PFSK-1 (cell line): ENCODE data around the gene SUPT3H.

ENCODE experiments used
- FOXP2 ChIP-seq: optimal IDR thresholded peaks from 2 replicates; pipeline ENCODE3; 2011; ENCODE audit warnings: borderline replicate concordance, control low read depth, inconsistent platforms; ENCODE audit not compliant: insufficient read depth; ENCODE audit errors: extremely low read length, extremely low read depth
- POLR2AphosphoS5 ChIP-seq: IDR thresholded peaks from 2 replicates; pipeline ENCODE4 v1.6.1; 2012; ENCODE audit warnings: low read depth, mild to moderate bottlenecking, control low read depth, low read length, moderate library complexity
- SIN3A ChIP-seq: IDR thresholded peaks from 2 replicates; pipeline ENCODE4 v1.6.1; 2012; ENCODE audit warnings: mild to moderate bottlenecking, low read length, moderate library complexity, borderline replicate concordance; ENCODE audit not compliant: insufficient read depth
- TAF1 ChIP-seq: IDR thresholded peaks from 2 replicates; pipeline ENCODE4 v1.6.1; 2012; ENCODE audit warnings: low read length, control low read depth, borderline replicate concordance; ENCODE audit not compliant: insufficient read depth
- TF ChIP-seq, protein P1 (sequence below), 2 experiments: IDR thresholded peaks; 2 replicates each; pipeline versions ENCODE4 v1.6.1 to v1.8.0; 2011 to 2012; ENCODE audit warnings: low read depth in 2 of 2, low read length in 2 of 2, control low read depth in 1 of 2, inconsistent platforms in 1 of 2, mild to moderate bottlenecking in 1 of 2, moderate library complexity in 1 of 2; ENCODE audit not compliant: insufficient read depth in 1 of 2

SUPT3H gene

DNA sequence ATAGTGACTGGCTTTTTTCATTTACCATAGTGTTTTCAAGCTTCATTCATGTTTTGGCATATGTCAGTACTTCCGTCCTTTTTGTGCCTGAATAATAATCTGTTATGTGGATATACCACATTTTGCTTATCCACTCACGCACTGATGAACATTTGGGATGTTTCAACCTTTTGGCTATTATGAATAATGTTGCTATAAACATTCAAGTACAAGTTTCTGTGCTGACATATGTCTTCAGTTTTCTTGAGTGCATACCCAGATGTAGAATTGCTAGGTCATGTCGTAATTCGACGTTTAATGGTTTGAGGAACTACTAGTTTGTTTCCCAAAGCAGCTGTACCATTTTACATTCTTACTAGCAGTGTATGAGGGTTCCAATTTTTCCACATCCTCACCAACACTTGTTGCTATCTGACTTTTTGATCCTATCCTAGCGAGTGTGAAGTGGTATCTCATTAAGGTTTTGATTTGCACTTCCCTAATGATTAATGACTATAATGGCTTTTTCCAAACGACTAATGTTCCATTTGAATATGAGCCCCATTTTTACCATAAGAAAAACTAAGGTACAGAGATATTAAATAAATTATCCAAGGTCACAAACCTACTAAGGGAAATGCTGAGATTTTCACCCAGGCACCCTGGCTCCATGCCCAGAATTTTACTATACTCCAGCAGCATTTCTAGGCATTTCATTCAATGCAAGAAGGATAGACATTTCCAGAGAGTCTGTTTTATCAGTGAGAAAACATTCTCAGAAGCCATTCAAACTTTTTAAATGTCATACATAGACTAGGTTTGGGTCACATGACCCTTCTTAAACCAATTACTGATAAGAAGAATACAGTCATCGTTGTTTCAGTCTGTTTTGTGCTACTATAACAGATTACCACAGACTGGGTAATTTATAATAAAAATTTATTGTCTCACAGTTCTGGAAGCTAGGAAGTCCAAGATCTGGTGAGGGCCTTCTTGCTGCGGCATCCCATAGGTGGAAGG is 120.7 kb downstream of the SUPT3H start:
- TF ChIP-seq POLR2AphosphoS5: no peak
- TF ChIP-seq TAF1: no peak
- TF ChIP-seq FOXP2: no peak
- TF ChIP-seq SIN3A: no peak
- TF ChIP-seq, protein P1, sequence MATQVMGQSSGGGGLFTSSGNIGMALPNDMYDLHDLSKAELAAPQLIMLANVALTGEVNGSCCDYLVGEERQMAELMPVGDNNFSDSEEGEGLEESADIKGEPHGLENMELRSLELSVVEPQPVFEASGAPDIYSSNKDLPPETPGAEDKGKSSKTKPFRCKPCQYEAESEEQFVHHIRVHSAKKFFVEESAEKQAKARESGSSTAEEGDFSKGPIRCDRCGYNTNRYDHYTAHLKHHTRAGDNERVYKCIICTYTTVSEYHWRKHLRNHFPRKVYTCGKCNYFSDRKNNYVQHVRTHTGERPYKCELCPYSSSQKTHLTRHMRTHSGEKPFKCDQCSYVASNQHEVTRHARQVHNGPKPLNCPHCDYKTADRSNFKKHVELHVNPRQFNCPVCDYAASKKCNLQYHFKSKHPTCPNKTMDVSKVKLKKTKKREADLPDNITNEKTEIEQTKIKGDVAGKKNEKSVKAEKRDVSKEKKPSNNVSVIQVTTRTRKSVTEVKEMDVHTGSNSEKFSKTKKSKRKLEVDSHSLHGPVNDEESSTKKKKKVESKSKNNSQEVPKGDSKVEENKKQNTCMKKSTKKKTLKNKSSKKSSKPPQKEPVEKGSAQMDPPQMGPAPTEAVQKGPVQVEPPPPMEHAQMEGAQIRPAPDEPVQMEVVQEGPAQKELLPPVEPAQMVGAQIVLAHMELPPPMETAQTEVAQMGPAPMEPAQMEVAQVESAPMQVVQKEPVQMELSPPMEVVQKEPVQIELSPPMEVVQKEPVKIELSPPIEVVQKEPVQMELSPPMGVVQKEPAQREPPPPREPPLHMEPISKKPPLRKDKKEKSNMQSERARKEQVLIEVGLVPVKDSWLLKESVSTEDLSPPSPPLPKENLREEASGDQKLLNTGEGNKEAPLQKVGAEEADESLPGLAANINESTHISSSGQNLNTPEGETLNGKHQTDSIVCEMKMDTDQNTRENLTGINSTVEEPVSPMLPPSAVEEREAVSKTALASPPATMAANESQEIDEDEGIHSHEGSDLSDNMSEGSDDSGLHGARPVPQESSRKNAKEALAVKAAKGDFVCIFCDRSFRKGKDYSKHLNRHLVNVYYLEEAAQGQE (IDR thresholded peaks at IDR 0.05; ENCODE audit: insufficient read depth in 1 of 2, low read depth in 2 of 2, low read length in 2 of 2): no peak

DNA sequence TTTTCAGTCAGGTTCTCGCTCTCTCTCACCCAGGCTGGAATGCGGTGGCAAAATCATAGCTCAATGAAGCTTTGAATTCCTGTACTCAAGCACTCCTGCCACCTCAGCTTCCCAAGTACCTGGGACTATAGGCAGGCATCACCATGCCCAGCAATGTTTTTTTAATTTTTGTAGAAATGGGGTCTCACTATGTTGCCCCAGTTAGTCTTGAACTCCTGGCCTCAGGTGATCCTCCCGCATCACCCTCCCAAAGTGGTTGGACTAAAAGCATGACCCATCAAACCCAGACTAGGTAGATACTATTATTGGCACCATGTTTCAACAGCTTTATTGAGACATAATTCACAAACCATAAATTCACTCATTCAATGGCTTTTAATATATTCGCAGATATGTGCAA is 122.3 kb downstream of the SUPT3H start:
- no peak for TF ChIP-seq TAF1
- TF ChIP-seq, protein P1 (IDR thresholded peaks at IDR 0.05; ENCODE audit: insufficient read depth in 1 of 2, low read depth in 2 of 2, low read length in 2 of 2): no peak
- no peak for TF ChIP-seq SIN3A
- TF ChIP-seq FOXP2: no peak
- TF ChIP-seq POLR2AphosphoS5: no peak

DNA sequence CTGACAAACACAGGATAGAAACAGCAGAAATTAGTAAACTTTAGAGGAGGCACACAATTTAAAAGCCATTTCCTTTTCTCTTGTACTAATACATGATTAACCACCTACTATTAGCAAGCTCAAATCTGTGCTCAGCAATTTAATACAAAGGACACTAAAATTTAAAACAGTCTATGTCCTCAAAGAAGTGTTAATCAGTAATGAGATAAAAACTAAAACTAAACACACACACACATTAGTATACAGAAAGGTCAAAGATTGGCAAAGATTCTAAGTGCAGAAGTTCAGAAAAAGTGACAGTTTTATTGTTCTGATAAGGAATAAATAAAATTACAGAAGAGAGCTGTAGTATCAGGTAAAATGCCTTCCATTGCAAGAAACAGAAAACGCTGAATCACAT is 123.5 kb downstream of the SUPT3H start:
- TF ChIP-seq, protein P1 (IDR thresholded peaks at IDR 0.05; ENCODE audit: insufficient read depth in 1 of 2, low read depth in 2 of 2, low read length in 2 of 2): no peak
- TF ChIP-seq SIN3A: no peak
- TF ChIP-seq FOXP2: no peak
- no peak for TF ChIP-seq POLR2AphosphoS5
- TF ChIP-seq TAF1: no peak

DNA sequence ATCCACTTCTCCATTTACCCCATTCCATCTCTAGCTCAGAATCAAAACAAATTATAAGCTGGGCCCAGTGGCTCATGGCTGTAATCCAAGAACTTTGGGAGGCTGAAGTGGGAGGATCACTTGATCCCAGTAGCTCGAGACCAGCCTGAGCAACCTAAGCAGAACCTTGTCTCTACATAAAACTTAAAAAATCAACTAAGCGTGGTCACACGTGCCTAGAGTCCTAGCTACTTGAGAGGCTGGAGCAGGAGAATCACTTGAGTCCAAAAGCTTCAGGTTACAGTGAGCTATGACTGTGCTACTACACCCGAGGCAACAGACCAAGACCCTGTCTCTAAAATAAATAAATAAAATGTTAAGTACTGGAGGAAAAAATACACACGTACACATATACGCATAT is 124.3 kb downstream of the SUPT3H start:
- no peak for TF ChIP-seq SIN3A
- TF ChIP-seq POLR2AphosphoS5: no peak
- no peak for TF ChIP-seq FOXP2
- TF ChIP-seq TAF1: no peak
- TF ChIP-seq, protein P1 (IDR thresholded peaks at IDR 0.05; ENCODE audit: insufficient read depth in 1 of 2, low read depth in 2 of 2, low read length in 2 of 2): no peak

DNA sequence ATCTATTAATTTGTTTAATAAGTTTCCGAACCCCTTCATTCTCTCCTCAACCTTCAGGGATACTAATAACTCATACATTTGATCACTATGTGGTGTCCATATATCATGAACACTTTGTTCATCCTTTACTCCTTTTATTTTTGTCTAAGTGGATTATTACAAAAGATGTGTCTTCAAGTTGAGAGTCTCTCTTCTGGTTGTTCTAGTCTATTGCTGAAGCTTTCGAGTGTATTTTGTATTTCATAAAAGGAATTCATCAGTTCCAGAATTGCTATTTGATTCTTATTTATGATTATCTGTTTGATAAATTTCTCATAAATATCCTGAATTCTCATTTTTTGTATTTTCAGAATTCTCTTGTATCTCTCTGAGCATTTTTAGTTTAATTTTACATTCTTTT is 146.1 kb downstream of the SUPT3H start:
- TF ChIP-seq SIN3A (no peak), POLR2AphosphoS5 (no peak), TAF1 (no peak), FOXP2 (no peak)
- TF ChIP-seq, protein P1 (IDR thresholded peaks at IDR 0.05; ENCODE audit: insufficient read depth in 1 of 2, low read depth in 2 of 2, low read length in 2 of 2): no peak
